Nephron (organoid): ENCODE results near the gene STEAP3.

ENCODE experiments used
- H3K27ac Mint-ChIP-seq, 3 experiments: 2 replicates each; pipeline ENCODE4 v1.8.0; 2020; ENCODE audit warnings: mixed read lengths in 3 of 3, mild to moderate bottlenecking in 2 of 3, moderate library complexity in 1 of 3
- H3K27me3 Mint-ChIP-seq: 2 replicates; pipeline ENCODE4 v1.8.0; 2021; ENCODE audit warnings: low read depth, mild to moderate bottlenecking, moderate library complexity, mixed read lengths
- H3K36me3 Mint-ChIP-seq: 2 replicates; pipeline ENCODE4 v1.8.0; 2020; ENCODE audit warnings: low read depth, mixed read lengths
- H3K4me1 Mint-ChIP-seq: 2 replicates; pipeline ENCODE4 v1.8.0; 2020; ENCODE audit warnings: mixed read lengths
- H3K4me3 Mint-ChIP-seq, 3 experiments: 2 replicates each; pipeline ENCODE4 v1.8.0; 2020; ENCODE audit warnings: mild to moderate bottlenecking in 3 of 3, mixed read lengths in 3 of 3, moderate library complexity in 2 of 3
- H3K9me3 Mint-ChIP-seq: 2 replicates; pipeline ENCODE4 v1.8.0; 2020; ENCODE audit warnings: mixed read lengths
- CTCF ChIP-seq, 3 experiments: fragments of 200-600 bp; sonication (generic); IDR thresholded peaks; one replicate each; pipeline ENCODE4 v1.5.0; 2021; ENCODE audit warnings: antibody characterized with exemption in 3 of 3; ENCODE audit not compliant: unreplicated experiment in 3 of 3

Gene STEAP3

GRCh38 chr2:119288576-119288975, 64.9 kb downstream of the STEAP3 start:
- TF ChIP-seq CTCF (IDR thresholded peaks at IDR 0.05; ENCODE audit: unreplicated experiment in 3 of 3): no peak
- H3K9me3 Mint-ChIP-seq: no peaks in the 10 kb centered on the region
- no peaks in the 10 kb centered on the region for H3K36me3 Mint-ChIP-seq
- no peak overlapping the region for H3K27ac Mint-ChIP-seq
- H3K27me3 Mint-ChIP-seq: peaks cover 17% of the 10 kb centered on the region
- H3K4me1 Mint-ChIP-seq: no peaks in the 10 kb centered on the region
- no peak overlapping the region for H3K4me3 Mint-ChIP-seq

GRCh38 chr2:119289093-119289492, 65.5 kb downstream of the STEAP3 start:
- no peak for TF ChIP-seq CTCF (IDR thresholded peaks at IDR 0.05; ENCODE audit: unreplicated experiment in 3 of 3)
- H3K27ac Mint-ChIP-seq: no peak overlapping the region
- no peaks in the 10 kb centered on the region for H3K36me3 Mint-ChIP-seq
- peaks cover 17% of the 10 kb centered on the region for H3K27me3 Mint-ChIP-seq
- H3K4me1 Mint-ChIP-seq: no peaks in the 10 kb centered on the region
- H3K9me3 Mint-ChIP-seq: no peaks in the 10 kb centered on the region
- no peak overlapping the region for H3K4me3 Mint-ChIP-seq

DNA sequence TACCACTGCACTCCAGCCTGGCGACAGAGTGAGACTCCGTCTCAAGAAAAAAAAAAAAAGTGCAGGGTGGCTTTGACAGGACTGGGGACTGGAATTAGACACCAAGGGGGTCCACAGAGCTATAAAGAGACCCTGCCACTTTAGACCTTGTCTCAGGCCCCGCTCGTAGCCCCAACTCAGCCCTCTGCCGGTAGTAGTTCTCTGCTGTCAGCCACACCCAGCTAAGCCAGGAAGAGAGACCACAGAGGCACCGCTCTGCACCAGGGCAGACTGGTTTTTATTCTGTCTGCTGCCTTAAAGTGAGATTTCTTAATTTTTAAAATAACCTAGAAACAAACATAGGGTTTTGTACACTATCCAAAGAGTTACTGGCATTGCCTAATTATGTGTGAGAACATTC, 66.0 kb downstream of the STEAP3 start:
- Mint-ChIP-seq H3K4me3 (no peak overlapping the region), H3K36me3 (no peaks in the 10 kb centered on the region), H3K27ac (no peak overlapping the region), H3K4me1 (no peaks in the 10 kb centered on the region), H3K9me3 (no peaks in the 10 kb centered on the region), H3K27me3 (peaks cover 17% of the 10 kb centered on the region)
- TF ChIP-seq CTCF (IDR thresholded peaks at IDR 0.05; ENCODE audit: unreplicated experiment in 3 of 3): no peak

DNA sequence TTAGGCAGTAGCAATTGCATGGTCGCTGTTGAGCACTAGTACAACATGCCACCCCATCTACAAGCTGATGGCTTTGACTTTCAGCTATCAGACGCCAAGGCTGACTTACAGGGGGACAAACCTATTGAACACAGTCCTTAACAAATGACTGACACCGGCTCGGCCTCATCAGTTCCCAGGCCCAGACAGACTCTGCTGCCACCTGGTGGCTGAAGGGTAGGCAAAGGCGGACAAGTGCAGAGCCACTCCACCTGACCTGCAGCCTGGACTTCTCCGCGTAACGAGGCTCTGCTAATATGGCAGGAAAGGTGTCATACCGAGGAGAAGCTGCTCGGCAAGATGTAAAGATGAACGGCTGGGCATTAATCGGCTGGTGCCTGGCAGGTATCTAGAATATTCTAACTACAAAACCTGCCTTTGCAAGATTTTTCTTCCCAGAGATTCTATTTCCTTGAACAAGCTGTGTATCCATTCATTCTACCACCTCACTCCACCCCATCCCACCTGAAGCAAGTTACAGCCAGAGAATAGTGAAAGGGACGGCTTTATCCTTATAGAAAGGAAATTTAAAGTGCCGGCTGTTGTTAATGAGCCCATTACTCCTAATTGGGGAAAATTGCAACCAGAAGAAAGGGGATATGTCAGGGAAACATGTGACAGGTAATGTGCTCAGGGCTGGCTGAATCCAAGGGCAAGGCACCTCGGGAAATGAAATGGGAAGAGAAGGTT, 67.4 kb downstream of the STEAP3 start:
- no peaks in the 10 kb centered on the region for H3K4me1 Mint-ChIP-seq
- peaks cover 17% of the 10 kb centered on the region for H3K27me3 Mint-ChIP-seq
- no peaks in the 10 kb centered on the region for H3K9me3 Mint-ChIP-seq
- H3K36me3 Mint-ChIP-seq: no peaks in the 10 kb centered on the region
- no peak overlapping the region for H3K4me3 Mint-ChIP-seq
- peak; percentile 89 to 95 (median 93) for TF ChIP-seq CTCF (IDR thresholded peaks at IDR 0.05; ENCODE audit: unreplicated experiment in 3 of 3)
- H3K27ac Mint-ChIP-seq: no peak overlapping the region

DNA sequence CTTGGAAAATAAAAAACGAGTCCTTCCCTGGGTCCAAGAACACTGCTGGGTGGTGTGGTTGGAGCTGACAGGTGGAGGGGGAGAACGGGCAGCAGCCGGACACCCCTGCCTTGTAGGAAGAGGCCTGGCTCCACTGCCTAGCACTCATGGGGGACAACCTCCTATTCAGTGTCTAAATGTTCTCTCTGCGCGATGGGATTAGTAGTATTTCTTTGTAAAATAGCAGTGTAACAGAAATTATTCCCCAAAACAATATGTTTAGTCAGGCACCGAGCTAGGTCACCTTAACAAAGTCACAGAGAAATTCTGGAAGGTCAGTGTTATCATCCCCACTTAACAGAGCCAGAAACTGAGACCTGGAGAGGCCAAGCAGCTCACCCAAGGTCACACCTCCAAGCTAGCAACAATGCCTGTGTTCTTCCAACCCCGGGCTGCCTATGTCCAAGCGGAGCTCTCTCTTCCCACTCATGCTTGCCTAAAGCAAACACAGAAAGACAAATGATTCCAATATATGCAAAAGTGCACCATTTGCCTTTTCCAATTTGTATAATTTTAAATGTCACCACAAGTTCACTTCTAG, 68.0 kb downstream of the STEAP3 start:
- peaks cover 17% of the 10 kb centered on the region for H3K27me3 Mint-ChIP-seq
- no peak overlapping the region for H3K27ac Mint-ChIP-seq
- H3K9me3 Mint-ChIP-seq: no peaks in the 10 kb centered on the region
- H3K36me3 Mint-ChIP-seq: no peaks in the 10 kb centered on the region
- H3K4me3 Mint-ChIP-seq: no peak overlapping the region
- H3K4me1 Mint-ChIP-seq: no peaks in the 10 kb centered on the region
- TF ChIP-seq CTCF (IDR thresholded peaks at IDR 0.05; ENCODE audit: unreplicated experiment in 3 of 3): no peak

- Mint-ChIP-seq H3K36me3 (no peaks in the 10 kb centered on the region), H3K4me1 (no peaks in the 10 kb centered on the region), H3K9me3 (no peaks in the 10 kb centered on the region), H3K4me3 (no peak overlapping the region), H3K27me3 (peaks cover 17% of the 10 kb centered on the region), H3K27ac (no peak overlapping the region)
- no peak for TF ChIP-seq CTCF (IDR thresholded peaks at IDR 0.05; ENCODE audit: unreplicated experiment in 3 of 3)
These were observed 68.6 kb downstream of the STEAP3 start for GRCh38 chr2:119292226-119292625.
